ENCODE data around the gene WFS1.

WFS1 gene

GRCh38 chr4:6318206-6318605 is 48.6 kb downstream of the WFS1 start:
- FAIRE-seq (no peak), DNase-seq (ENCODE audit: insufficient read length, low spot score) (no peak)
- no peak for TF ChIP-seq POU2F2 (IDR thresholded peaks at IDR 0.05; ENCODE audit: low read depth, low read length)
- no peak for TF ChIP-seq TAF1 (IDR thresholded peaks at IDR 0.05; ENCODE audit: low read depth, low read length)
- TF ChIP-seq POLR2A (IDR thresholded peaks at IDR 0.05; ENCODE audit: low read depth, low read length) = no peak
- TF ChIP-seq SPI1 (IDR thresholded peaks at IDR 0.05; ENCODE audit: low read depth, low read length) = no peak
- no peak for TF ChIP-seq POLR2AphosphoS5 (IDR thresholded peaks at IDR 0.05; ENCODE audit: low read depth, low read length)
- TF ChIP-seq PAX5 (IDR thresholded peaks at IDR 0.05; ENCODE audit: insufficient read depth, low read length, severe bottlenecking) = no peak

GRCh38 chr4:6319530-6320150 is 50.0 kb downstream of the WFS1 start:
- DNase-seq (ENCODE audit: insufficient read length, low spot score) (no peak), FAIRE-seq (no peak)
- TF ChIP-seq SPI1 (IDR thresholded peaks at IDR 0.05; ENCODE audit: low read depth, low read length) (no peak), PAX5 (IDR thresholded peaks at IDR 0.05; ENCODE audit: insufficient read depth, low read length, severe bottlenecking) (no peak), POLR2AphosphoS5 (IDR thresholded peaks at IDR 0.05; ENCODE audit: low read depth, low read length) (no peak), POU2F2 (IDR thresholded peaks at IDR 0.05; ENCODE audit: low read depth, low read length) (no peak), POLR2A (IDR thresholded peaks at IDR 0.05; ENCODE audit: low read depth, low read length) (no peak), TAF1 (IDR thresholded peaks at IDR 0.05; ENCODE audit: low read depth, low read length) (no peak)

GRCh38 chr4:6320663-6321062 is 51.0 kb downstream of the WFS1 start:
- TF ChIP-seq SPI1 (IDR thresholded peaks at IDR 0.05; ENCODE audit: low read depth, low read length) (no peak), POLR2A (IDR thresholded peaks at IDR 0.05; ENCODE audit: low read depth, low read length) (no peak), TAF1 (IDR thresholded peaks at IDR 0.05; ENCODE audit: low read depth, low read length) (no peak), POU2F2 (IDR thresholded peaks at IDR 0.05; ENCODE audit: low read depth, low read length) (no peak), PAX5 (IDR thresholded peaks at IDR 0.05; ENCODE audit: insufficient read depth, low read length, severe bottlenecking) (no peak), POLR2AphosphoS5 (IDR thresholded peaks at IDR 0.05; ENCODE audit: low read depth, low read length) (no peak)
- no peak for DNase-seq (ENCODE audit: insufficient read length, low spot score)
- no peak for FAIRE-seq

- no peak for FAIRE-seq
Measured at GRCh38 chr4:6321361-6321760, 51.7 kb downstream of the WFS1 start.

GRCh38 chr4:6322067-6322760 is 52.6 kb downstream of the WFS1 start:
- FAIRE-seq = no peak
- DNase-seq (ENCODE audit: insufficient read length, low spot score) = no peak
- TF ChIP-seq SPI1 (IDR thresholded peaks at IDR 0.05; ENCODE audit: low read depth, low read length) = no peak
- TF ChIP-seq POLR2AphosphoS5 (IDR thresholded peaks at IDR 0.05; ENCODE audit: low read depth, low read length) = no peak
- no peak for TF ChIP-seq PAX5 (IDR thresholded peaks at IDR 0.05; ENCODE audit: insufficient read depth, low read length, severe bottlenecking)
- TF ChIP-seq TAF1 (IDR thresholded peaks at IDR 0.05; ENCODE audit: low read depth, low read length) = no peak
- TF ChIP-seq POU2F2 (IDR thresholded peaks at IDR 0.05; ENCODE audit: low read depth, low read length) = no peak
- TF ChIP-seq POLR2A (IDR thresholded peaks at IDR 0.05; ENCODE audit: low read depth, low read length) = no peak

More at GRCh38 chr4:6321361-6321760, 51.7 kb downstream of the WFS1 start:
- DNase-seq (ENCODE audit: insufficient read length, low spot score) = no peak
- TF ChIP-seq TAF1 (IDR thresholded peaks at IDR 0.05; ENCODE audit: low read depth, low read length) (no peak), PAX5 (IDR thresholded peaks at IDR 0.05; ENCODE audit: insufficient read depth, low read length, severe bottlenecking) (no peak), POU2F2 (IDR thresholded peaks at IDR 0.05; ENCODE audit: low read depth, low read length) (no peak), POLR2A (IDR thresholded peaks at IDR 0.05; ENCODE audit: low read depth, low read length) (no peak), POLR2AphosphoS5 (IDR thresholded peaks at IDR 0.05; ENCODE audit: low read depth, low read length) (no peak), SPI1 (IDR thresholded peaks at IDR 0.05; ENCODE audit: low read depth, low read length) (no peak)

- FAIRE-seq = no peak
- TF ChIP-seq POLR2A (IDR thresholded peaks at IDR 0.05; ENCODE audit: low read depth, low read length) = no peak
- no peak for TF ChIP-seq TAF1 (IDR thresholded peaks at IDR 0.05; ENCODE audit: low read depth, low read length)
- TF ChIP-seq PAX5 (IDR thresholded peaks at IDR 0.05; ENCODE audit: insufficient read depth, low read length, severe bottlenecking) = no peak
- TF ChIP-seq POLR2AphosphoS5 (IDR thresholded peaks at IDR 0.05; ENCODE audit: low read depth, low read length) = no peak
- TF ChIP-seq POU2F2 (IDR thresholded peaks at IDR 0.05; ENCODE audit: low read depth, low read length) = no peak
- TF ChIP-seq SPI1 (IDR thresholded peaks at IDR 0.05; ENCODE audit: low read depth, low read length) = no peak
- DNase-seq (ENCODE audit: insufficient read length, low spot score) = no peak
Measured at GRCh38 chr4:6322761-6323566, 53.3 kb downstream of the WFS1 start.

GRCh38 chr4:6324461-6324998 is 54.9 kb downstream of the WFS1 start:
- no peak for DNase-seq (ENCODE audit: insufficient read length, low spot score)
- FAIRE-seq = no peak
- no peak for TF ChIP-seq SPI1 (IDR thresholded peaks at IDR 0.05; ENCODE audit: low read depth, low read length)
- no peak for TF ChIP-seq POLR2AphosphoS5 (IDR thresholded peaks at IDR 0.05; ENCODE audit: low read depth, low read length)
- TF ChIP-seq POU2F2 (IDR thresholded peaks at IDR 0.05; ENCODE audit: low read depth, low read length) = no peak
- no peak for TF ChIP-seq TAF1 (IDR thresholded peaks at IDR 0.05; ENCODE audit: low read depth, low read length)
- no peak for TF ChIP-seq POLR2A (IDR thresholded peaks at IDR 0.05; ENCODE audit: low read depth, low read length)
- no peak for TF ChIP-seq PAX5 (IDR thresholded peaks at IDR 0.05; ENCODE audit: insufficient read depth, low read length, severe bottlenecking)

GRCh38 chr4:6324999-6325787 is 55.5 kb downstream of the WFS1 start:
- FAIRE-seq (no peak), DNase-seq (ENCODE audit: insufficient read length, low spot score) (no peak)
- TF ChIP-seq PAX5 (IDR thresholded peaks at IDR 0.05; ENCODE audit: insufficient read depth, low read length, severe bottlenecking) (no peak), POLR2A (IDR thresholded peaks at IDR 0.05; ENCODE audit: low read depth, low read length) (no peak), POU2F2 (IDR thresholded peaks at IDR 0.05; ENCODE audit: low read depth, low read length) (no peak), SPI1 (IDR thresholded peaks at IDR 0.05; ENCODE audit: low read depth, low read length) (no peak), TAF1 (IDR thresholded peaks at IDR 0.05; ENCODE audit: low read depth, low read length) (no peak), POLR2AphosphoS5 (IDR thresholded peaks at IDR 0.05; ENCODE audit: low read depth, low read length) (no peak)
